A673 (cell line): ENCODE results near the gene CFL2. TPM values are rescaled to one million over a fixed set of nuclear protein-coding genes. Genes with fewer than 3 reads are reported as not detected.

ENCODE experiments used
- BruUV-seq: library from RNA; stranded (reverse); fragments of 400-500 nt; replicated peaks from 2 replicates; lab custom pipeline; 2021; lab: Mats Ljungman, UMichigan
- CTCF ChIA-PET: fragments of 300-600 bp; sonication (Branson Sonifier 250); formaldehyde crosslinking; loops from one replicate; lab custom pipeline; 2022; ENCODE audit warnings: antibody characterized with exemption; lab: Charles Lee
- POLR2A ChIA-PET: fragments of 300-600 bp; sonication (Branson Sonifier 250); formaldehyde crosslinking; loops from one replicate; lab custom pipeline; 2022; ENCODE audit warnings: antibody characterized with exemption; ENCODE audit not compliant: low non-redundant PET; lab: Charles Lee
- DNase-seq: peaks from one replicate; pipeline ENCODE4 v3.0.0-alpha.2; 2015; ENCODE audit warnings: low spot score
- H3K27ac ChIP-seq: fragments of 200-600 bp; sonication (generic); 2 replicates; pipeline ENCODE4 v1.5.1; 2016; ENCODE audit warnings: mixed run types, low read depth, mild to moderate bottlenecking, mixed read lengths, antibody characterized with exemption, low read length; ENCODE audit not compliant: poor library complexity, severe bottlenecking
- H3K27me3 ChIP-seq: fragments of 200-600 bp; sonication (generic); replicated peaks from 2 replicates; pipeline ENCODE4 v1.6.1; 2017; ENCODE audit warnings: mixed run types, low read depth, mild to moderate bottlenecking, mixed read lengths, antibody characterized with exemption, low read length; ENCODE audit not compliant: insufficient read depth, poor library complexity
- H3K36me3 ChIP-seq: fragments of 200-600 bp; sonication (generic); 2 replicates; pipeline ENCODE4 v1.6.1; 2016; ENCODE audit warnings: mixed run types, mild to moderate bottlenecking, mixed read lengths, antibody characterized with exemption, low read length; ENCODE audit not compliant: insufficient read depth, poor library complexity, severe bottlenecking
- H3K4me1 ChIP-seq: fragments of 200-600 bp; sonication (generic); 2 replicates; pipeline ENCODE4 v1.6.1; 2017; ENCODE audit warnings: mixed run types, mild to moderate bottlenecking, mixed read lengths, antibody characterized with exemption, low read length; ENCODE audit not compliant: insufficient read depth, poor library complexity, severe bottlenecking
- H3K4me3 ChIP-seq: fragments of 200-600 bp; sonication (generic); 2 replicates; pipeline ENCODE4 v1.5.1; 2016; ENCODE audit warnings: low read depth, mixed run types, mild to moderate bottlenecking, mixed read lengths, low read length; ENCODE audit not compliant: poor library complexity, severe bottlenecking
- H3K9me3 ChIP-seq: fragments of 200-600 bp; sonication (generic); 2 replicates; pipeline ENCODE4 v1.6.1; 2016; ENCODE audit warnings: mixed run types, low read depth, mild to moderate bottlenecking, mixed read lengths, antibody characterized with exemption, low read length; ENCODE audit not compliant: poor library complexity, severe bottlenecking
- EZH2 ChIP-seq: fragments of 200-600 bp; sonication (generic); IDR thresholded peaks from 2 replicates; pipeline ENCODE4 v1.6.1; 2017; ENCODE audit warnings: borderline replicate concordance, low read depth, mild to moderate bottlenecking, mixed read lengths, antibody characterized with exemption, low read length; ENCODE audit not compliant: poor library complexity, severe bottlenecking
- intact Hi-C: fragments of 100-400 bp; cut with micrococcal nuclease; formaldehyde crosslinking; loops from one replicate; pipeline ENCODE4 v1.10.0; 2022; ENCODE audit not compliant: unreplicated experiment
- total RNA-seq: library from RNA; stranded (reverse); gene quantifications from 2 replicates; pipeline ENCODE4 v1.2.3, GENCODE V29; 2021
- TF ChIP-seq, protein P1 (sequence below): fragments of 300-800, 200-600 bp; sonication (generic); conservative IDR thresholded peaks from 2 replicates; pipeline ENCODE4 v1.5.1; 2017; ENCODE audit warnings: low read depth, mild to moderate bottlenecking, antibody characterized with exemption, low read length, moderate library complexity, mixed read lengths

Gene CFL2
- total RNA-seq, 1 experiment from 2014 or later = 89.4 TPM

DNA sequence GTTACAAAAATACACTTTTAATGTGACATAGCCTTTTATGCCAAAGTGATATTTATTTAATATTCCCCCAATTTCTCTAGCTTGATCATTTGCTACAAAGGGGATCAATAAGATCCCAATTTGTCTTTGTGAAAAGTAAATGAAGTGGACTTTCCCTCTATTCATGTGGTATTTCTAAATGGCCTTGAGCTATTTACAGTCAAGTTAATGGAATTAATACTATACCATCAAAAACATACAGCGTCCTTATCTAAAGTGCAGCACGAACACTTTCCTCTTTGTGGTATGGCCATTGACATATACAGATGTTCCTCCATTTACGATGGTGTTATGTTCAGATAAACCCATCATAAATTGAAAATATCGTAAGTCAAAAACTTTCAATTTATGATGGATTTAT lies 23.2 kb downstream of the CFL2 start:
- Histone ChIP-seq H3K4me3 (no peak overlapping the region), H3K27ac (no peak overlapping the region), H3K9me3 (no peaks in the 10 kb centered on the region), H3K36me3 (no peaks in the 10 kb centered on the region), H3K4me1 (peaks cover 11% of the 10 kb centered on the region), H3K27me3 (no peaks in the 10 kb centered on the region)
- POLR2A ChIA-PET = interaction anchor here (0.7 kb wide), 1 partner anchor 423 kb away, joined by 3 read pairs; no protein-coding TSS in a partner anchor
- no peak for TF ChIP-seq EZH2
- TF ChIP-seq, protein P1, sequence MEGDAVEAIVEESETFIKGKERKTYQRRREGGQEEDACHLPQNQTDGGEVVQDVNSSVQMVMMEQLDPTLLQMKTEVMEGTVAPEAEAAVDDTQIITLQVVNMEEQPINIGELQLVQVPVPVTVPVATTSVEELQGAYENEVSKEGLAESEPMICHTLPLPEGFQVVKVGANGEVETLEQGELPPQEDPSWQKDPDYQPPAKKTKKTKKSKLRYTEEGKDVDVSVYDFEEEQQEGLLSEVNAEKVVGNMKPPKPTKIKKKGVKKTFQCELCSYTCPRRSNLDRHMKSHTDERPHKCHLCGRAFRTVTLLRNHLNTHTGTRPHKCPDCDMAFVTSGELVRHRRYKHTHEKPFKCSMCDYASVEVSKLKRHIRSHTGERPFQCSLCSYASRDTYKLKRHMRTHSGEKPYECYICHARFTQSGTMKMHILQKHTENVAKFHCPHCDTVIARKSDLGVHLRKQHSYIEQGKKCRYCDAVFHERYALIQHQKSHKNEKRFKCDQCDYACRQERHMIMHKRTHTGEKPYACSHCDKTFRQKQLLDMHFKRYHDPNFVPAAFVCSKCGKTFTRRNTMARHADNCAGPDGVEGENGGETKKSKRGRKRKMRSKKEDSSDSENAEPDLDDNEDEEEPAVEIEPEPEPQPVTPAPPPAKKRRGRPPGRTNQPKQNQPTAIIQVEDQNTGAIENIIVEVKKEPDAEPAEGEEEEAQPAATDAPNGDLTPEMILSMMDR = no peak
- CTCF ChIA-PET = no interaction called here
- no TSS peak for BruUV-seq
- intact Hi-C loops = no loop called here
- DNase-seq = no peak

DNA sequence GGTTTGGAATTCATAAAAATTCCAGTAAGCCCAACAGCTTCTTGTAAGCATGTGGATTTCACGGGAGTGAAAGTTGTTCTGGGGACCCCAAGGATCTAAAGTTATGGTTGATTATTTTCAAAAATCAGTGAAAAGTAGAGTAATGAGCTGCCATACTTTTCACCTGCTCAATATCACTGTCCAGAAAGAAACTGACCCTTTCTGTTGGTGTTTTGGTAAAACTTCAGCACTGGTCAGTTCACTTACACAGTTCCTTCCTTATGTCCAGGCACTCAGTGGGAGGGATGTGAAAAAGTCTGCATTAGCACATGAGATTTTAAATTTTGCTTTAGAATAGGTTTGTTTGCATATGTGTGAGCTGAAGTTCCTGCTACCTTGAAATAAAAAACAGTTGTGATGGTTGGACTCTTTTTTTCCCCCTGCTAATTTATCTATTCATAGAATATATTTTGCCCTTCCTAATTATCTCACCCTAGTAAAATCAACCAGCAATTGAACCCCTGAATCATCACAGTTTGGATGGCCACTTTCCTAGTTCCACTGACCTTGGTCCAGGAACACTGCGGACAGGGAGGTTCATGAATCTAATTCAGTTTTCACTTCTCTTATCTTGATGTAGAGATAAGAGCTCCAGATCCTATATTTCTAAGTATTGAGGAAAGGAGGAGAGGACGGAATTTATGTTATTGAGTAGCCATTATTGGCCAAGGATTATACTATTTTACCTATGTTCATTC lies 25.8 kb downstream of the CFL2 start:
- no peak overlapping the region for H3K4me3 ChIP-seq
- no peak for TF ChIP-seq EZH2
- TF ChIP-seq, protein P1 = no peak
- no peaks in the 10 kb centered on the region for H3K27me3 ChIP-seq
- ChIA-PET POLR2A (no interaction called here), CTCF (no interaction called here)
- no TSS peak for BruUV-seq
- no peaks in the 10 kb centered on the region for H3K36me3 ChIP-seq
- H3K27ac ChIP-seq = no peak overlapping the region
- no peaks in the 10 kb centered on the region for H3K9me3 ChIP-seq
- H3K4me1 ChIP-seq = peaks cover 11% of the 10 kb centered on the region
- DNase-seq = no peak
- intact Hi-C loops = no loop called here

DNA sequence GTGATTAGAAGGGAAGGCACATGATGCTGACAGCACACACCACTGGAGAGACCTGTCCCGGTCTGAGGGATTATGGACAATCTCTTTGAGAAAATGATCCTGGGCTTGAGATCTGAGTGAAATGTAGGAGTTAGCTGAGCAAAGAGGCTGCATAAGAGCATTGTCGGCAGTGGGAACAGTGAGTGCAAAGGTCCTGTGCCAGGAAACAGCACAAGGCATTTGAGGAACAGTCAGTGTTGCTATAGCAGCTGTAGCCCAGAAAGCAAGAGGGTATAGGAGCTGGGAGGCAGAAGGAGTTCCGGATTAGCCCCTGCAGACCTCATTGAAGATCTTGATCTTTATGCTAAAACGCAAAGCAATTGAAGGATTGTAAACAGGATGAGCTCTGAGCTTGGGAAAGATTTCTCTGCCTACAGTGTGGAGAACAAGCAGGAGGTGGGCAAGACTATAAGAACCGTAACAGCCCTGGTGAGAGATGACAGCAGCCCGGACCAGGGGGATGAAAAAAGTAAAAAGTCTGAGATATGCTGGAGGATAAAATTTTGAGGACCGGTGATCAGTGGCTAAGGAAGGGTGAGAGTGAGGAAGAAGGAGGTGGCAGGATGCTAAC lies 28.5 kb downstream of the CFL2 start:
- no peaks in the 10 kb centered on the region for H3K4me1 ChIP-seq
- no peak for TF ChIP-seq EZH2
- TF ChIP-seq, protein P1 = no peak
- intact Hi-C loops = no loop called here
- ChIA-PET POLR2A (no interaction called here), CTCF (no interaction called here)
- no peak for DNase-seq
- H3K27me3 ChIP-seq = no peaks in the 10 kb centered on the region
- no peaks in the 10 kb centered on the region for H3K36me3 ChIP-seq
- H3K9me3 ChIP-seq = no peaks in the 10 kb centered on the region
- no TSS peak for BruUV-seq
- H3K4me3 ChIP-seq = no peak overlapping the region
- no peak overlapping the region for H3K27ac ChIP-seq
